Nephron progenitor cell (in vitro differentiated cells): ENCODE measurements around the gene ALPL.

Source experiments
- DNase-seq: peaks from one replicate; pipeline ENCODE4 v3.0.0; 2021
- H3K27ac Mint-ChIP-seq: 2 replicates; pipeline ENCODE4 v1.8.0; 2021; ENCODE audit warnings: mild to moderate bottlenecking, moderate library complexity, mixed read lengths
- H3K27me3 Mint-ChIP-seq: 2 replicates; pipeline ENCODE4 v1.8.0; 2021; ENCODE audit warnings: mild to moderate bottlenecking, low read depth, mixed read lengths; ENCODE audit not compliant: poor library complexity
- H3K36me3 Mint-ChIP-seq: 2 replicates; pipeline ENCODE4 v1.8.0; 2021; ENCODE audit warnings: low read depth, mixed read lengths
- H3K4me1 Mint-ChIP-seq: 2 replicates; pipeline ENCODE4 v1.8.0; 2021; ENCODE audit warnings: mixed read lengths
- H3K4me3 Mint-ChIP-seq: 2 replicates; pipeline ENCODE4 v1.8.0; 2021; ENCODE audit warnings: mild to moderate bottlenecking, moderate library complexity, mixed read lengths
- H3K9me3 Mint-ChIP-seq: 2 replicates; pipeline ENCODE4 v1.8.0; 2021; ENCODE audit warnings: mild to moderate bottlenecking, moderate library complexity, mixed read lengths
- CTCF ChIP-seq: fragments of 200-600 bp; sonication (generic); IDR thresholded peaks from 2 replicates; pipeline ENCODE4 v1.5.0; 2021; ENCODE audit warnings: antibody characterized with exemption

ALPL gene

GRCh38 chr1:21585037-21585436, 75.8 kb downstream of the ALPL start:
- Mint-ChIP-seq H3K4me1 (peaks cover 16% of the 10 kb centered on the region), H3K27ac (no peak overlapping the region), H3K9me3 (no peaks in the 10 kb centered on the region), H3K27me3 (peaks cover 47% of the 10 kb centered on the region), H3K36me3 (no peaks in the 10 kb centered on the region), H3K4me3 (no peak overlapping the region)
- no peak for TF ChIP-seq CTCF
- no peak for DNase-seq

- Mint-ChIP-seq H3K4me1 (peaks cover 21% of the 10 kb centered on the region), H3K9me3 (no peaks in the 10 kb centered on the region)
- no peak for TF ChIP-seq CTCF
Measured at GRCh38 chr1:21586222-21586621, 77.0 kb downstream of the ALPL start.

GRCh38 chr1:21586846-21587601, 77.8 kb downstream of the ALPL start:
- no peak for TF ChIP-seq CTCF
- peak; percentile 55 for DNase-seq
- H3K4me3 Mint-ChIP-seq: no peak overlapping the region
- no peaks in the 10 kb centered on the region for H3K36me3 Mint-ChIP-seq
- H3K27ac Mint-ChIP-seq: no peak overlapping the region
- peaks cover 21% of the 10 kb centered on the region for H3K4me1 Mint-ChIP-seq
- peaks cover 39% of the 10 kb centered on the region for H3K27me3 Mint-ChIP-seq
- no peaks in the 10 kb centered on the region for H3K9me3 Mint-ChIP-seq

More at GRCh38 chr1:21586222-21586621, 77.0 kb downstream of the ALPL start:
- Mint-ChIP-seq H3K4me3 (no peak overlapping the region), H3K27me3 (peaks cover 42% of the 10 kb centered on the region), H3K27ac (no peak overlapping the region), H3K36me3 (no peaks in the 10 kb centered on the region)
- no peak for DNase-seq

- no peak for TF ChIP-seq CTCF
- H3K9me3 Mint-ChIP-seq: no peaks in the 10 kb centered on the region
Measured at GRCh38 chr1:21587602-21587953, 78.4 kb downstream of the ALPL start.

GRCh38 chr1:21589618-21590017, 80.4 kb downstream of the ALPL start:
- H3K4me1 Mint-ChIP-seq: peaks cover 21% of the 10 kb centered on the region
- H3K4me3 Mint-ChIP-seq: no peak overlapping the region
- H3K36me3 Mint-ChIP-seq: no peaks in the 10 kb centered on the region
- peaks cover 29% of the 10 kb centered on the region for H3K27me3 Mint-ChIP-seq
- H3K9me3 Mint-ChIP-seq: no peaks in the 10 kb centered on the region
- DNase-seq: no peak
- no peak for TF ChIP-seq CTCF
- H3K27ac Mint-ChIP-seq: no peak overlapping the region

More at GRCh38 chr1:21587602-21587953, 78.4 kb downstream of the ALPL start:
- no peak for DNase-seq
- Mint-ChIP-seq H3K27ac (no peak overlapping the region), H3K27me3 (peaks cover 39% of the 10 kb centered on the region), H3K4me1 (peaks cover 21% of the 10 kb centered on the region), H3K36me3 (no peaks in the 10 kb centered on the region), H3K4me3 (no peak overlapping the region)
